ENCODE results near the gene PSTPIP2. TPM values are rescaled to one million over a fixed set of nuclear protein-coding genes. Genes with fewer than 3 reads are reported as not detected.

The PSTPIP2 gene
- total and polyA plus RNA-seq, 2 donors (not counting 3 experiments of a cell fraction or from before 2014, with no cell fraction given) = 1.6 to 4.9 TPM

DNA sequence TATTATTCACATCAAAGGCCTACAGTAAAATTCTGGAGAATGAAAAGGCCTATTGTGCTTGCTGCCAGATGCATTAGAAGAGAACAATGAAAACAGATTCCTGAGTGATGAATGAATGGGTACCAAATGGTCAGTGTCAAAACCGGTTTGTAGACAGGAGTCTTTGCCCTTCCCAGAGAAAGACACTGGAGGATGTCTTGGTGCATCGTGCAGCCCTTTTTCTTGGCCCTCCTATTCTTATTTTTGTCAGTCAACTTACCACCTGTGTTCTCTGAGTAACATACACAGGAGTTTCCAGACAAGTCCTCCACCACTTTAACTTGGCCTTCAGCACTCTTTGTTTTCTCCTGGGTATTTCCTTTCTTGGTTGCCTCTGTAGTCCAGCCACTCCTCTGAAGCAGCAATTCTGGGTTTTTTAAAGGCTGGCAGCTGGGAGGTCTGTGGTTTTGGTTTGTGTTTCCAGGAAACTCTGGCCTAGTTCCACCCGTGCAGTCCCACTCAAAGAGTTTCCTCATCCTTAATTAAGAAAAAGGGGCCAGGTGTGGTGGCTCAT is 29.4 kb downstream of the PSTPIP2 start:
- ChIA-PET POLR2A (no interaction called here), CTCF (interaction anchor here (1.6 kb wide), 1 partner anchor 31 kb away, joined by 3 read pairs; no protein-coding TSS in a partner anchor)
- dilution Hi-C loops (cut with MboI; ENCODE audit: extremely low pct_ligation_motif_present, low sequenced_read_pairs) (no loop called here), intact Hi-C loops (cut with micrococcal nuclease) (no loop called here)
- Histone ChIP-seq H2AFZ (ENCODE audit: low read depth, low read length) (no peak overlapping the region), H3K36me3 (ENCODE audit: control insufficient read depth in 2 of 2, extremely low read depth in 1 of 2, insufficient read depth in 2 of 2, low read length in 2 of 2) (no peaks in the 10 kb centered on the region), H3K9ac (replicated peaks; ENCODE audit: extremely low read depth, insufficient read depth, low read length) (no peak overlapping the region), H3K79me2 (ENCODE audit: control insufficient read depth, insufficient read depth, low read length) (no peaks in the 10 kb centered on the region), H3K9me3 (replicated peaks; ENCODE audit: control insufficient read depth, insufficient read depth, low read length) (no peaks in the 10 kb centered on the region), H3K4me2 (ENCODE audit: insufficient read depth, low read length) (no peak overlapping the region), H3K4me1 (ENCODE audit: control insufficient read depth, extremely low read depth, insufficient read depth, low read length) (no peaks in the 10 kb centered on the region), H3K27ac (ENCODE audit: insufficient read depth, low read depth, low read length) (no peak overlapping the region), H3K9me1 (replicated peaks; ENCODE audit: control insufficient read depth, extremely low read depth, insufficient read depth, low read length) (no peaks in the 10 kb centered on the region), H3K4me3 (replicated peaks in 1 of 3; ENCODE audit: insufficient read depth in 1 of 3, low read depth in 1 of 3, low read length in 3 of 3) (no peak overlapping the region), H4K20me1 (replicated peaks; ENCODE audit: control insufficient read depth, extremely low read depth, insufficient read depth, low read length) (no peaks in the 10 kb centered on the region), H3K27me3 (ENCODE audit: control insufficient read depth in 2 of 2, insufficient read depth in 2 of 2, low read length in 2 of 2) (no peaks in the 10 kb centered on the region)
- DNase-seq (ENCODE audit: low read depth, low spot score) (no peak), FAIRE-seq (no peak)
- TF ChIP-seq FOS (IDR thresholded peaks at IDR 0.05; ENCODE audit: borderline replicate concordance, insufficient read depth, low read length) = no peak
- no peak for TF ChIP-seq GATA2 (IDR thresholded peaks at IDR 0.05; ENCODE audit: insufficient read depth, insufficient read length, low read depth, low read length)
- TF ChIP-seq, protein P1, sequence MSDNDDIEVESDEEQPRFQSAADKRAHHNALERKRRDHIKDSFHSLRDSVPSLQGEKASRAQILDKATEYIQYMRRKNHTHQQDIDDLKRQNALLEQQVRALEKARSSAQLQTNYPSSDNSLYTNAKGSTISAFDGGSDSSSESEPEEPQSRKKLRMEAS (IDR thresholded peaks at IDR 0.05; ENCODE audit: insufficient read depth, insufficient read length) = no peak
- no peak for TF ChIP-seq EZH2 (IDR thresholded peaks at IDR 0.05; ENCODE audit: borderline replicate concordance, low read depth, low read length, severe bottlenecking)
- TF ChIP-seq, protein P2, sequence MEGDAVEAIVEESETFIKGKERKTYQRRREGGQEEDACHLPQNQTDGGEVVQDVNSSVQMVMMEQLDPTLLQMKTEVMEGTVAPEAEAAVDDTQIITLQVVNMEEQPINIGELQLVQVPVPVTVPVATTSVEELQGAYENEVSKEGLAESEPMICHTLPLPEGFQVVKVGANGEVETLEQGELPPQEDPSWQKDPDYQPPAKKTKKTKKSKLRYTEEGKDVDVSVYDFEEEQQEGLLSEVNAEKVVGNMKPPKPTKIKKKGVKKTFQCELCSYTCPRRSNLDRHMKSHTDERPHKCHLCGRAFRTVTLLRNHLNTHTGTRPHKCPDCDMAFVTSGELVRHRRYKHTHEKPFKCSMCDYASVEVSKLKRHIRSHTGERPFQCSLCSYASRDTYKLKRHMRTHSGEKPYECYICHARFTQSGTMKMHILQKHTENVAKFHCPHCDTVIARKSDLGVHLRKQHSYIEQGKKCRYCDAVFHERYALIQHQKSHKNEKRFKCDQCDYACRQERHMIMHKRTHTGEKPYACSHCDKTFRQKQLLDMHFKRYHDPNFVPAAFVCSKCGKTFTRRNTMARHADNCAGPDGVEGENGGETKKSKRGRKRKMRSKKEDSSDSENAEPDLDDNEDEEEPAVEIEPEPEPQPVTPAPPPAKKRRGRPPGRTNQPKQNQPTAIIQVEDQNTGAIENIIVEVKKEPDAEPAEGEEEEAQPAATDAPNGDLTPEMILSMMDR (IDR thresholded peaks at IDR 0.05; ENCODE audit: extremely low read depth in 1 of 2, insufficient read depth in 1 of 2, low read depth in 1 of 2, low read length in 2 of 2) = no peak
- no peak for TF ChIP-seq MYC (IDR thresholded peaks at IDR 0.05; ENCODE audit: low read depth, low read length)
- TF ChIP-seq POLR2AphosphoS5 (IDR thresholded peaks at IDR 0.05; ENCODE audit: insufficient read depth, low read depth, low read length) = no peak
- TF ChIP-seq POLR2A (IDR thresholded peaks at IDR 0.05; ENCODE audit: low read depth, low read length) = no peak
- BruUV-seq (replicated peaks) = no TSS peak

Measured in endothelial cell of umbilical vein (primary cell).